Natural killer cell (primary cell): Measurements from ENCODE around the gene RREB1. TPM values are rescaled to one million over a fixed set of nuclear protein-coding genes. Genes with fewer than 3 reads are reported as not detected.

ENCODE experiments used
- total RNA-seq, 4 donors: library from RNA; stranded (reverse); fragments of 120-200 nt in 1 of 4; gene quantifications; one replicate each; pipeline versions ENCODE4 v1.2.3 to v1.2.4, GENCODE V29; 2013 to 2022

The RREB1 gene
- total RNA-seq, 3 donors from 2014 or later (not counting 1 experiment from before 2014, with no cell fraction given) = 42.2 to 51.8 (median 44.0) TPM

Other genes starting within 250 kb of the RREB1 start
- gene SSR1, start 205.2 kb downstream of the RREB1 start, total RNA-seq = 10 to 100 TPM; 82.8 to 97.6 (median 93.1) TPM